Measurements from ENCODE around the gene GTPBP1.

GTPBP1 gene

DNA sequence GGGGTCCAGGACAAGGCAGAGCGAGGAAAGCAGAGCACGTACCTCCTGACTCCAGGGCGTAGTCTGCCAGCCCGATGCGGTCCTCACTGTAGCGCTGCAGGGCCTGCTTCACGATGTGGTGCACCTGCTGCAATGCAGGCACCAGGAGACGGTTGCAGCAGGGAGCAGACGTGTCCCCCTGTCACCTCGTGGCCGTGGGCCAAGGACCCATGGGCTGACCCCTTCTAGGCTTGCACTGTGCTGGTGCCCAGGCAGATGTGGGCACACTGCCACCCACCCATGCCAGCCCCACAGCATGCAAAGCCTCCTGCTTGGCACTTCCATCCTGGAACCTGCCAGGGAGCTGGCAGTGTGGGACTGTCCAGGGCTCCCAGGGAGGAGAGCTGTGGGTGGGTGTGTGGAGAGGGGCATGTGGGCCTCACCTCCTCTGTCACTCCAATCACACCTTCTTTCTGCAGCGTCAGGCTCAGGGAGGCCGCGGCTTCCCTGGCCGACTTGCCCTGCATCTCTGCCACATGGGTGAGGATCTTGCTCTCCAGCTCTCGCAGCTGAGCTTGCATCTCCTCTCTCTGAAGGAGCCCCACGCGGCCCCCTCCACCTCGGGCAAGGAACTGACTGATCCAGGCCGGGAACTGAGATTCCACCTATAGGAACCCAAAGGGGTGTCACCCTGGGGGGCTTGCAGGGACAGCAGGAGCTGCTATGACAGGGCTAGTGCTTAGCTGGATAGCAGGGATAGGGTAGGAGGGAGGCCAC lies 33.7 kb downstream of the GTPBP1 start:
- H3K4me3 ChIP-seq (ENCODE audit: low read depth, low read length): no peak overlapping the region
- TF ChIP-seq, protein P1, sequence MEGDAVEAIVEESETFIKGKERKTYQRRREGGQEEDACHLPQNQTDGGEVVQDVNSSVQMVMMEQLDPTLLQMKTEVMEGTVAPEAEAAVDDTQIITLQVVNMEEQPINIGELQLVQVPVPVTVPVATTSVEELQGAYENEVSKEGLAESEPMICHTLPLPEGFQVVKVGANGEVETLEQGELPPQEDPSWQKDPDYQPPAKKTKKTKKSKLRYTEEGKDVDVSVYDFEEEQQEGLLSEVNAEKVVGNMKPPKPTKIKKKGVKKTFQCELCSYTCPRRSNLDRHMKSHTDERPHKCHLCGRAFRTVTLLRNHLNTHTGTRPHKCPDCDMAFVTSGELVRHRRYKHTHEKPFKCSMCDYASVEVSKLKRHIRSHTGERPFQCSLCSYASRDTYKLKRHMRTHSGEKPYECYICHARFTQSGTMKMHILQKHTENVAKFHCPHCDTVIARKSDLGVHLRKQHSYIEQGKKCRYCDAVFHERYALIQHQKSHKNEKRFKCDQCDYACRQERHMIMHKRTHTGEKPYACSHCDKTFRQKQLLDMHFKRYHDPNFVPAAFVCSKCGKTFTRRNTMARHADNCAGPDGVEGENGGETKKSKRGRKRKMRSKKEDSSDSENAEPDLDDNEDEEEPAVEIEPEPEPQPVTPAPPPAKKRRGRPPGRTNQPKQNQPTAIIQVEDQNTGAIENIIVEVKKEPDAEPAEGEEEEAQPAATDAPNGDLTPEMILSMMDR (IDR thresholded peaks at IDR 0.05; ENCODE audit: borderline replicate concordance, insufficient read depth, low read depth, low read length): no peak

DNA sequence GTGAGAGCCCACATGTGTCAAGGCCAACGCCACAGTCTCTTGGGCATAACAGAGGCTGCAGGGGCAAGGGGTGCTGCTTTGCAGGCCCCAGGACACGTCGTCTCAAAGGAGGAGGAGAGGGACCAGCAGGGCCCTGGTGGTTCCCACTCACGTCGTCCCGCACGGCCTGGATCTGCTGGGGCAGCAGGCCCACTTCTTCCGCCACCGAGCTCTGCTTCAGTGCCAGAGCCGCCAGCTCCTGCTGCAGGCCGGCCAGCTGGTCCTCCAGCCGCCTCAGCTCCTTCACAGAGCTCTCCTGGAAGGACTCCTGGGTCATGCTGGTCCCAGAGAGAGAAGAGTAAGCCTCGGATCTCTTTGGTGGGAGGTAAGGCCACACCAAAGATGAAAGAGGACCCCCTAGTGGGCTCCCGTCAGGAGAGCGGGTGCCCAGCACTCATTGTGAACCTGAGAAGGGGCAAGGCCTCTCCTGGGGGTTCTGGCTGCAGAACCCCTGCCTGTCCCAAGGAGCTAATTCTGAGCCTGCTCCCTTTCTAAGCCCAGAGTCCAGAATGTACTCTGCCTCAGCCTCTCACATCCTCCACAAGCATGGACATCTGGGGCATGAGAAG lies 34.5 kb downstream of the GTPBP1 start:
- TF ChIP-seq, protein P1 (IDR thresholded peaks at IDR 0.05; ENCODE audit: borderline replicate concordance, insufficient read depth, low read depth, low read length): no peak
- H3K4me3 ChIP-seq (ENCODE audit: low read depth, low read length): no peak overlapping the region

DNA sequence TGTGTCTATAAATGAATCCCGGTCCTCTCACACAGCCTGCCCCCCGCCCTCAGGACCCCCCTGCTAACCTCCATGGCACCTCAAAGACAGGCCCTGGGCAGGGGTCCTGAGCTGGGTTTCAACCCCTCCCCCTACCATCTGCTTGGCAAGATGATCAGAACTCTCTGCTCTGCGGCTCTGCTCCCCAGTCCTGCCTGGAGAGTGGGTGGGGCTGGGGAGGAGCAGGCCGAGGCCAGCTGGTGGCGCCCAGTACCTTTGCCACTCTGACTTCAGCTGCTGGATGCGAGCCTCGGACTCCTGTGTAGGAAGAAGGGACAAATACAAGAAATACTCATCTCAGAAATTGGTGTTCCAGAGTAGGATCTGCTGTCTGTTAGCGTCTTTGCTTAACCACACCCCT lies 35.0 kb downstream of the GTPBP1 start:
- TF ChIP-seq, protein P1 (IDR thresholded peaks at IDR 0.05; ENCODE audit: borderline replicate concordance, insufficient read depth, low read depth, low read length): no peak
- H3K4me3 ChIP-seq (ENCODE audit: low read depth, low read length): no peak overlapping the region

DNA sequence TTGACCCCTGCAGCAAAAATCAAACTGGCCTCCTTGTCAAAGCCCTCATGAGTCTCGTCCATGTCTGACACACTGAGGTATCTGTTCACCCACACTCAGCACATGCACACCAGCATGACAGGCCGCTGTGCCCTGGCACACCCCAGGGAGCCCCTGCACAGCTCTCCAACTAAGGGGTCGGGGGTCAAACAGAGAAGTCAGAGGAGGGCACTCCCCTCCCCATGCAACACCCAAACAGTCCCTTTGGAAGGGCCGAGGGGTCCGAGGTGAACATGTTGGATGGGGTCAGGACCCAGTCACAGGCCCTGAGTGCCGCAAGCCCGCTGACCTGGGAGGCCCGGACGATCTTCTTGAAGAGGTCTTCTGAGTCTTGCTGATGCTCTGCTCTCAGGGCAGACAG lies 35.4 kb downstream of the GTPBP1 start:
- H3K4me3 ChIP-seq (ENCODE audit: low read depth, low read length): no peak overlapping the region
- TF ChIP-seq, protein P1 (IDR thresholded peaks at IDR 0.05; ENCODE audit: borderline replicate concordance, insufficient read depth, low read depth, low read length): no peak

DNA sequence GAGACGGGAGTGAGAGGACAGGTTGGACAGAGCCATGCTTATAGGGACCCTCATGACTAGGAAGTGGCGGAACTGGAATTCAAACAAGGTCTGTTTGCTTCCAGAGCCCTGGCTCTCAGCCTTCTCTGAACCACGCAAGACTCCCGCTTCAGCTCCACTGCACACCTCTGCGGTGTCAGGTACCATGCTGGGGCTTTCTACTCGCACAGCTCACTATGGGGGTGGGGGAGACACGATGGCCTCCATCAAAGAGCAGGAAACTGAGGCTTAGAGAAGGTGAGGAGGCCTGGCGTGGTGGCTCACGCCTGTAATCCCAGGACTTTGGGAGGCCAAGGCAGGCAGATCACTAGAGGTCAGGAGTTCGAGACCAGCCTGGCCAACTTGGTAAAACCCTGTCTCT lies 35.8 kb downstream of the GTPBP1 start:
- TF ChIP-seq, protein P1 (IDR thresholded peaks at IDR 0.05; ENCODE audit: borderline replicate concordance, insufficient read depth, low read depth, low read length): no peak
- H3K4me3 ChIP-seq (ENCODE audit: low read depth, low read length): no peak overlapping the region

DNA sequence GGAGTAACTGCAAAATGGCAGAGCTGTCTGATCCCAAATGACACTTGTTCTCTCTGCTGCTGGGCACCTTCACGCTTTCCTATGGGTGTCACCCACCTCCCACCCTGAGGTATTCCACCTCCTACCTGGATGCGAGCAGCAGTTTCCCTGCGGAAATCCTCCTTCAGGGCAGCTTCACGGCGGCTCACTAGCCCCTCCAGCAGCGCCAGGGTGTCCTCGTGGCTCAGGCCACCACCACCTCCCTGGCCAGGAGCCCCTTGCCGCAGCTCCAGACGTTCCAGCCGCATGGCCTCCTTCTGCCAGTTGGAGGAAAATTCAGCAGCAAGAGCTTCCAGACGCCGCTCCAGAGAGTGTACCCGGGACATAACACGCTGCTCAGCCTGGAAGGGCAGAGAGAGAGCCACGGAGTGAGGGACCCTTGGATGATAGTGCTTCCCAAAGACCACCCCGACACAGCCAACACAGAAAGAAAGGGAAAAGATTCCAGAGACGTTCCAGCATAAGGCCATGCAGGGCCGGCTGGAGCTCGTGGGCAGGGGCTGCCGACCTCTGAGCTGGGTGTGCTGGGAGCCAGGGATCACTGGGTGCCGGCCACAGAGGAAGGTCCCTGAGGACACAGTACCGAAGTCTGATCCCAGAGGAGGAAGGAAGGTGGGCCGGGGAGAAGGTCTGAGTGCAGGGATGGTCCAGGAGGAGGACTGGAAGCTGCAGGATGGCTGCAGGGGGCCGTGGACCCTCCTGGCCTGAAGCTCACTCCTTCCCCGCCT lies 36.6 kb downstream of the GTPBP1 start:
- no peak overlapping the region for H3K4me3 ChIP-seq (ENCODE audit: low read depth, low read length)
- TF ChIP-seq, protein P1 (IDR thresholded peaks at IDR 0.05; ENCODE audit: borderline replicate concordance, insufficient read depth, low read depth, low read length): no peak
